H1 (cell line): ENCODE measurements around the gene KIF25. TPM values are rescaled to one million over a fixed set of nuclear protein-coding genes. Genes with fewer than 3 reads are reported as not detected.

Source experiments
- CTCF ChIA-PET: fragments of 300-600 bp; sonication (Branson Sonifier 250); formaldehyde crosslinking; loops from one replicate; lab custom pipeline; 2021; ENCODE audit not compliant: partially characterized antibody; lab: Charles Lee
- POLR2A ChIA-PET: fragments of 300-600 bp; sonication (Branson Sonifier 250); formaldehyde crosslinking; loops from one replicate; lab custom pipeline; 2021; ENCODE audit warnings: inconsistent platforms; ENCODE audit not compliant: partially characterized antibody; lab: Charles Lee
- DNase-seq, 2 experiments: peaks; one replicate each; pipeline versions ENCODE4 v3.0.0 to v3.0.0-alpha.2; 2010 to 2022; ENCODE audit warnings: low spot score in 2 of 2, low read depth in 1 of 2, mixed read lengths in 1 of 2
- FAIRE-seq: peaks from 2 replicates; lab custom pipeline; 2011; peaks lifted over from hg19 to GRCh38; lab: Jason Lieb, UNC
- H2AFZ ChIP-seq: 2 replicates; pipeline ENCODE4 v1.8.1; 2012; ENCODE audit warnings: low read length, inconsistent platforms
- H2AK5ac ChIP-seq: 2 replicates; pipeline ENCODE4 v1.6.1; 2013; ENCODE audit warnings: low read depth, low read length
- H2BK120ac ChIP-seq: replicated peaks from 2 replicates; pipeline ENCODE3; 2013; ENCODE audit warnings: low read depth, low read length, inconsistent platforms
- H2BK12ac ChIP-seq: 2 replicates; pipeline ENCODE4 v1.6.1; 2013; ENCODE audit warnings: low read depth, low read length
- H2BK15ac ChIP-seq: 2 replicates; pipeline ENCODE4 v1.6.1; 2013; ENCODE audit warnings: low read length
- H2BK20ac ChIP-seq: 2 replicates; pipeline ENCODE4 v1.6.1; 2013; ENCODE audit warnings: low read length
- H2BK5ac ChIP-seq: 2 replicates; pipeline ENCODE4 v1.6.1; 2013; ENCODE audit warnings: low read depth, low read length
- H3K14ac ChIP-seq: 2 replicates; pipeline ENCODE4 v1.6.1; 2013; ENCODE audit warnings: inconsistent platforms; ENCODE audit not compliant: insufficient read length
- H3K18ac ChIP-seq: 2 replicates; pipeline ENCODE4 v1.6.1; 2013; ENCODE audit warnings: low read length; ENCODE audit errors: extremely low read depth
- H3K23ac ChIP-seq: 2 replicates; pipeline ENCODE4 v1.6.1; 2013; ENCODE audit warnings: inconsistent platforms; ENCODE audit not compliant: insufficient read length
- H3K23me2 ChIP-seq: 2 replicates; pipeline ENCODE4 v1.6.1; 2013; ENCODE audit warnings: low read depth, low read length
- H3K27ac ChIP-seq: 2 replicates; pipeline ENCODE4 v1.6.1; 2011; ENCODE audit warnings: low read depth, low read length, inconsistent platforms
- H3K27me3 ChIP-seq, 4 experiments: replicated peaks in 1 of 4; 1 replicate in 1 of 4; 2 replicates in 3 of 4; pipeline versions ENCODE4 v1.6.1 to v1.8.1; 2011 to 2013; ENCODE audit warnings: low read length in 3 of 4, mild to moderate bottlenecking in 3 of 4, inconsistent platforms in 2 of 4, mixed read lengths in 2 of 4, moderate library complexity in 1 of 4; ENCODE audit not compliant: control insufficient read depth in 3 of 4, insufficient read depth in 3 of 4; ENCODE audit errors: extremely low read depth in 1 of 4
- H3K36me3 ChIP-seq, 4 experiments: 2 replicates each; pipeline versions ENCODE4 v1.6.1 to v1.8.1; 2011 to 2013; ENCODE audit warnings: mild to moderate bottlenecking in 4 of 4, low read length in 3 of 4, moderate library complexity in 2 of 4, control low read depth in 1 of 4, inconsistent platforms in 1 of 4; ENCODE audit not compliant: insufficient read depth in 4 of 4, control insufficient read depth in 2 of 4
- H3K4ac ChIP-seq: replicated peaks from 2 replicates; pipeline ENCODE3; 2013; ENCODE audit warnings: low read length, low read depth, mixed read lengths, inconsistent platforms; ENCODE audit not compliant: insufficient read length
- H3K4me1 ChIP-seq, 4 experiments: replicated peaks in 1 of 4; 1 replicate in 1 of 4; 2 replicates in 3 of 4; pipeline versions ENCODE4 v1.6.1 to v1.8.1; 2011 to 2013; ENCODE audit warnings: low read length in 3 of 4, inconsistent platforms in 2 of 4, mixed read lengths in 1 of 4; ENCODE audit not compliant: insufficient read depth in 4 of 4, control insufficient read depth in 3 of 4
- H3K4me2 ChIP-seq, 2 experiments: 2 replicates each; pipeline versions ENCODE4 v1.6.1 to v1.8.1; 2011 to 2013; ENCODE audit warnings: low read depth in 2 of 2, low read length in 2 of 2, control low read depth in 1 of 2, inconsistent platforms in 1 of 2, mild to moderate bottlenecking in 1 of 2; ENCODE audit not compliant: insufficient read depth in 1 of 2
- H3K4me3 ChIP-seq, 4 experiments: fragments of 200-600, 300-600 bp in 1 of 4; sonication (generic), shearing (Covaris generic), sonication (Bioruptor Twin) in 1 of 4; 2 replicates each; pipeline versions ENCODE4 v1.5.1 to v1.8.1; 2011 to 2016; ENCODE audit warnings: low read length in 4 of 4, low read depth in 3 of 4, control low read depth in 2 of 4, inconsistent platforms in 2 of 4, mild to moderate bottlenecking in 2 of 4, mixed read lengths in 1 of 4, moderate library complexity in 1 of 4; ENCODE audit not compliant: insufficient read depth in 2 of 4; ENCODE audit errors: extremely low read depth in 1 of 4
- H3K56ac ChIP-seq: replicated peaks from 2 replicates; pipeline ENCODE3; 2013; ENCODE audit warnings: low read depth, mild to moderate bottlenecking, mixed read lengths, low read length, inconsistent platforms; ENCODE audit not compliant: insufficient read length
- H3K79me1 ChIP-seq: 2 replicates; pipeline ENCODE4 v1.6.1; 2013; ENCODE audit warnings: low read depth, low read length, control low read depth
- H3K79me2 ChIP-seq, 2 experiments: 2 replicates each; pipeline versions ENCODE4 v1.6.1 to v1.8.1; 2012 to 2013; ENCODE audit warnings: low read length in 2 of 2, mild to moderate bottlenecking in 2 of 2, inconsistent platforms in 1 of 2; ENCODE audit not compliant: insufficient read depth in 2 of 2, control insufficient read depth in 1 of 2
- H3K9ac ChIP-seq, 4 experiments: replicated peaks in 1 of 4; 1 replicate in 1 of 4; 2 replicates in 3 of 4; pipeline versions ENCODE4 v1.6.1 to v1.8.1; 2011 to 2013; ENCODE audit warnings: low read depth in 3 of 4, low read length in 3 of 4, control low read depth in 2 of 4, mild to moderate bottlenecking in 2 of 4, moderate library complexity in 2 of 4, inconsistent platforms in 1 of 4; ENCODE audit errors: extremely low read depth in 1 of 4
- H3K9me3 ChIP-seq, 2 experiments: 2 replicates each; pipeline versions ENCODE4 v1.6.1 to v1.8.1; 2012 to 2013; ENCODE audit warnings: mild to moderate bottlenecking in 2 of 2, moderate library complexity in 2 of 2, control low read depth in 1 of 2, inconsistent platforms in 1 of 2, low read depth in 1 of 2, low read length in 1 of 2, mixed read lengths in 1 of 2; ENCODE audit not compliant: insufficient read depth in 2 of 2
- H4K20me1 ChIP-seq, 2 experiments: replicated peaks in 1 of 2; 2 replicates each; pipeline versions ENCODE3 to v1.8.1; 2011 to 2013; ENCODE audit warnings: inconsistent platforms in 2 of 2, low read length in 2 of 2, mild to moderate bottlenecking in 1 of 2; ENCODE audit not compliant: insufficient read depth in 2 of 2, control insufficient read depth in 1 of 2
- H4K5ac ChIP-seq: 2 replicates; pipeline ENCODE4 v1.6.1; 2013; ENCODE audit warnings: low read length, low read depth, mixed read lengths, inconsistent platforms; ENCODE audit not compliant: insufficient read length
- H4K8ac ChIP-seq: 2 replicates; pipeline ENCODE4 v1.8.0; 2013; ENCODE audit warnings: mild to moderate bottlenecking, moderate library complexity, low read length, inconsistent platforms; ENCODE audit not compliant: insufficient read depth; ENCODE audit errors: extremely low read depth
- H4K91ac ChIP-seq: replicated peaks from 2 replicates; pipeline ENCODE3; 2013; ENCODE audit warnings: low read length, mixed read lengths, inconsistent platforms; ENCODE audit not compliant: insufficient read length
- BACH1 ChIP-seq: IDR thresholded peaks from 2 replicates; pipeline ENCODE4 v1.6.1; 2012; ENCODE audit warnings: low read length, improper control_type of control experiment
- BRCA1 ChIP-seq: IDR thresholded peaks from 2 replicates; pipeline ENCODE4 v1.6.1; 2012; ENCODE audit warnings: low read depth, low read length, improper control_type of control experiment
- CHD1 ChIP-seq: IDR thresholded peaks from 2 replicates; pipeline ENCODE4 v1.6.1; 2012; ENCODE audit warnings: low read depth, low read length, improper control_type of control experiment
- EP300 ChIP-seq, 2 experiments: IDR thresholded peaks; 1 replicate in 1 of 2; 2 replicates in 1 of 2; pipeline ENCODE4 v1.6.1; 2011 to 2012; ENCODE audit warnings: low read depth in 2 of 2, low read length in 2 of 2, mild to moderate bottlenecking in 2 of 2, borderline replicate concordance in 1 of 2, inconsistent platforms in 1 of 2, moderate library complexity in 1 of 2
- EZH2 ChIP-seq: fragments of 200-600 bp; sonication (generic); IDR thresholded peaks from 2 replicates; pipeline ENCODE4 v1.7.1; 2012; ENCODE audit warnings: low read depth, mild to moderate bottlenecking, moderate library complexity, low read length, inconsistent platforms; ENCODE audit not compliant: severe bottlenecking
- HDAC6 ChIP-seq: IDR thresholded peaks from one replicate; pipeline ENCODE4 v1.7.1; 2012; ENCODE audit warnings: low read depth, mild to moderate bottlenecking, inconsistent platforms, low read length, moderate library complexity
- JUN ChIP-seq: IDR thresholded peaks from 2 replicates; pipeline ENCODE4 v1.6.1; 2011; ENCODE audit warnings: low read depth, mild to moderate bottlenecking, improper control_type of control experiment, low read length
- JUND ChIP-seq: IDR thresholded peaks from 2 replicates; pipeline ENCODE4 v1.6.1; 2011; ENCODE audit warnings: mild to moderate bottlenecking, improper control_type of control experiment, low read length
- KDM1A ChIP-seq: fragments of 200-600, 300-600 bp; sonication (generic); IDR thresholded peaks from 2 replicates; pipeline ENCODE4 v1.7.1; 2016; ENCODE audit warnings: mild to moderate bottlenecking, low read length, borderline replicate concordance
- KDM5A ChIP-seq: fragments of 200-600 bp; IDR thresholded peaks from 2 replicates; pipeline ENCODE4 v1.7.1; 2012; ENCODE audit warnings: mild to moderate bottlenecking, low read length, inconsistent platforms, mixed read lengths
- MAFK ChIP-seq: IDR thresholded peaks from 2 replicates; pipeline ENCODE4 v1.6.1; 2012; ENCODE audit warnings: low read depth, mild to moderate bottlenecking, improper control_type of control experiment, low read length
- NRF1 ChIP-seq: IDR thresholded peaks from 2 replicates; pipeline ENCODE4 v1.6.1; 2011; ENCODE audit warnings: mild to moderate bottlenecking, low read depth, low read length, improper control_type of control experiment
- SIRT6 ChIP-seq: IDR thresholded peaks from one replicate; pipeline ENCODE4 v1.7.1; 2012; ENCODE audit warnings: low read length, inconsistent platforms
- WGBS, 2 experiments: shearing (Covaris generic) in 1 of 2; methylation state at CpG; one replicate each; pipeline versions ENCODE4 v1.1.6 to v1.1.7; 2013 to 2015; ENCODE audit warnings: low lambda C conversion rate in 2 of 2, mixed read lengths in 2 of 2, inconsistent platforms in 1 of 2, low coverage in 1 of 2, missing lambda C conversion rate in 1 of 2; ENCODE audit not compliant: insufficient replicate concordance in 2 of 2, insufficient coverage in 1 of 2, insufficient read length in 1 of 2; ENCODE audit errors: extremely low coverage in 1 of 2, missing lambda C conversion rate in 1 of 2; 5-methylcytosine and 5-hydroxymethylcytosine counted together
- polyA plus RNA-seq, 7 experiments: library from polyadenylated mRNA; depleted of rRNA in 3 of 7; stranded (reverse) in 5 of 7; unstranded in 2 of 7; fragments of >200 nt in 5 of 7; fragments of 200-250 nt in 2 of 7; gene quantifications; 1 replicate in 5 of 7; 2 replicates in 1 of 7; 4 replicates in 1 of 7; pipeline versions ENCODE4 v1.2.1 to v1.2.3, GENCODE V29; 2011 to 2013; ENCODE audit warnings: missing spikeins in 2 of 7, mixed read lengths in 2 of 7
- total RNA-seq: library from RNA; stranded (reverse); fragmentation: NEBNext Ultra II Directional; extraction: Animal tissue kit (Norgen Biotek cat#: 25700); gene quantifications from 2 replicates; pipeline ENCODE4 v1.2.1, GENCODE V29; 2021

Gene KIF25
- total and polyA plus RNA-seq, 2 of the 8 experiments (the other 6 are each of a cell fraction or from before 2014, with no cell fraction given) = 1.5 to 2.0 TPM

GRCh38 chr6:167957626-167958025 lies 39.8 kb upstream of the KIF25 start:
- Histone ChIP-seq H3K4me1 (no peaks in the 10 kb centered on the region), H3K79me1 (peaks cover 5% of the 10 kb centered on the region; the same call in 1 of the 2 replicates), H3K36me3 (peaks cover under 1 to 28% (median 9%) of the 10 kb centered on the region in 4 experiments; a peak in 7 of 8 replicates), H3K4me3 (no peak overlapping the region), H3K18ac (no peak overlapping the region), H2AFZ (no peak overlapping the region), H2BK5ac (no peak overlapping the region), H3K4ac (no peak overlapping the region), H3K79me2 (peaks cover 5 to 23% of the 10 kb centered on the region in 2 experiments; a peak in 3 of 4 replicates), H3K27me3 (no peaks in the 10 kb centered on the region), H3K23ac (no peak overlapping the region), H4K91ac (no peak overlapping the region), H3K9me3 (no peaks in the 10 kb centered on the region), H3K56ac (no peak overlapping the region), H3K23me2 (no peaks in the 10 kb centered on the region), H2AK5ac (no peak overlapping the region), H4K20me1 (peaks cover 3 to 4% of the 10 kb centered on the region in 2 experiments), H3K4me2 (no peak overlapping the region), H2BK15ac (no peak overlapping the region), H3K14ac (no peak overlapping the region), H4K5ac (no peak overlapping the region), H2BK20ac (no peak overlapping the region), H2BK12ac (no peak overlapping the region), H3K27ac (no peak overlapping the region), H4K8ac (no peak overlapping the region), H2BK120ac (no peak overlapping the region), H3K9ac (no peak overlapping the region)
- 88% methylated on average over 6 of the region's 6 CpGs; no CpG with 5 or more reads in 1 of the 2 experiments for WGBS, 2 experiments
- ChIA-PET CTCF (interaction anchor here (1.0 to 2.3 kb wide), 3 partner anchors 10 to 104 kb away, joined by 3 to 19 read pairs (median 3); no protein-coding TSS in a partner anchor), POLR2A (no interaction called here)
- FAIRE-seq = no peak
- DNase-seq = no peak
- TF ChIP-seq MAFK = no peak
- no peak for TF ChIP-seq KDM1A
- TF ChIP-seq BRCA1 = no peak
- no peak for TF ChIP-seq SIRT6
- TF ChIP-seq EZH2 = no peak
- no peak for TF ChIP-seq JUND
- no peak for TF ChIP-seq EP300 (IDR thresholded peaks at IDR 0.05; ENCODE audit: borderline replicate concordance in 1 of 2, low read depth in 2 of 2, low read length in 2 of 2)
- no peak for TF ChIP-seq NRF1
- no peak for TF ChIP-seq KDM5A
- no peak for TF ChIP-seq BACH1
- TF ChIP-seq HDAC6 = no peak
- no peak for TF ChIP-seq CHD1
- TF ChIP-seq JUN = no peak
